Parathyroid adenoma (tissue), 2 donors: ENCODE data around the gene NFATC2.

ENCODE experiments used
- H2AFZ ChIP-seq: fragments of 300-600 bp; sonication (generic); one replicate; pipeline ENCODE4 v1.7.0; 2017; ENCODE audit warnings: antibody characterized with exemption, mild to moderate bottlenecking
- H3K27ac ChIP-seq: fragments of 300-600 bp; sonication (generic); one replicate; pipeline ENCODE4 v1.7.0; 2017
- H3K27me3 ChIP-seq: fragments of 300-600 bp; sonication (generic); one replicate; pipeline ENCODE4 v1.7.0; 2017; ENCODE audit warnings: low read length; ENCODE audit not compliant: control insufficient read depth, insufficient read depth
- H3K36me3 ChIP-seq: fragments of 300-600 bp; sonication (generic); one replicate; pipeline ENCODE4 v1.7.0; 2017; ENCODE audit warnings: low read length; ENCODE audit not compliant: control insufficient read depth, insufficient read depth
- H3K4me1 ChIP-seq: fragments of 300-600 bp; sonication (generic); one replicate; pipeline ENCODE4 v1.7.0; 2017; ENCODE audit warnings: control low read depth
- H3K4me2 ChIP-seq: fragments of 300-600 bp; sonication (generic); one replicate; pipeline ENCODE4 v1.7.0; 2017; ENCODE audit warnings: low read length
- H3K4me3 ChIP-seq: fragments of 300-600 bp; sonication (generic); one replicate; pipeline ENCODE4 v1.7.0; 2017; ENCODE audit warnings: low read depth, low read length
- H3K79me2 ChIP-seq: fragments of 300-600 bp; sonication (generic); one replicate; pipeline ENCODE4 v1.7.0; 2017; ENCODE audit warnings: control low read depth
- H3K9ac ChIP-seq: fragments of 300-600 bp; sonication (generic); one replicate; pipeline ENCODE4 v1.7.0; 2017; ENCODE audit warnings: mild to moderate bottlenecking
- H3K9me3 ChIP-seq: fragments of 300-600 bp; sonication (generic); one replicate; pipeline ENCODE4 v1.7.0; 2017; ENCODE audit warnings: low read length; ENCODE audit not compliant: control insufficient read depth
- CTCF ChIP-seq: fragments of 300-600 bp; sonication (generic); IDR thresholded peaks from one replicate; pipeline ENCODE4 v1.7.0; 2017; ENCODE audit warnings: antibody characterized with exemption, mild to moderate bottlenecking
- donor health status: primary hyperparathyroidism.

The NFATC2 gene

GRCh38 chr20:51488331-51488730, 54.2 kb downstream of the NFATC2 start:
- Histone ChIP-seq H3K4me1 (no peaks in the 10 kb centered on the region), H3K79me2 (no peaks in the 10 kb centered on the region), H3K36me3 (no peaks in the 10 kb centered on the region), H3K27me3 (no peaks in the 10 kb centered on the region), H3K9ac (no peak overlapping the region), H3K4me3 (no peak overlapping the region), H2AFZ (no peak overlapping the region), H3K9me3 (no peaks in the 10 kb centered on the region), H3K4me2 (no peak overlapping the region), H3K27ac (no peak overlapping the region)
- no peak for TF ChIP-seq CTCF

- Histone ChIP-seq H3K4me2 (no peak overlapping the region), H2AFZ (no peak overlapping the region), H3K4me1 (no peaks in the 10 kb centered on the region), H3K27me3 (no peaks in the 10 kb centered on the region), H3K27ac (no peak overlapping the region), H3K36me3 (no peaks in the 10 kb centered on the region), H3K4me3 (no peak overlapping the region), H3K9me3 (no peaks in the 10 kb centered on the region), H3K9ac (no peak overlapping the region), H3K79me2 (no peaks in the 10 kb centered on the region)
- no peak for TF ChIP-seq CTCF
Observed at GRCh38 chr20:51487565-51488268, 54.8 kb downstream of the NFATC2 start.

GRCh38 chr20:51487076-51487475, 55.4 kb downstream of the NFATC2 start:
- Histone ChIP-seq H3K4me1 (no peaks in the 10 kb centered on the region), H3K36me3 (no peaks in the 10 kb centered on the region), H3K4me2 (no peak overlapping the region), H3K79me2 (no peaks in the 10 kb centered on the region), H3K27me3 (no peaks in the 10 kb centered on the region), H2AFZ (no peak overlapping the region), H3K27ac (no peak overlapping the region), H3K9me3 (no peaks in the 10 kb centered on the region), H3K9ac (no peak overlapping the region), H3K4me3 (no peak overlapping the region)
- no peak for TF ChIP-seq CTCF

GRCh38 chr20:51486197-51487005, 56.1 kb downstream of the NFATC2 start:
- no peak overlapping the region for H3K9ac ChIP-seq
- H3K4me3 ChIP-seq, result no peak overlapping the region
- no peaks in the 10 kb centered on the region for H3K4me1 ChIP-seq
- H3K9me3 ChIP-seq, result no peaks in the 10 kb centered on the region
- H3K4me2 ChIP-seq, result no peak overlapping the region
- H3K79me2 ChIP-seq, result no peaks in the 10 kb centered on the region
- no peak overlapping the region for H3K27ac ChIP-seq
- H3K27me3 ChIP-seq, result no peaks in the 10 kb centered on the region
- no peak overlapping the region for H2AFZ ChIP-seq
- no peaks in the 10 kb centered on the region for H3K36me3 ChIP-seq
- TF ChIP-seq CTCF, result no peak
